ENCODE measurements around the gene ATG14. TPM values are rescaled to one million over a fixed set of nuclear protein-coding genes. Genes with fewer than 3 reads are reported as not detected.

Gene ATG14
- total and polyA plus RNA-seq, 8 donors, result 3.0 to 8.1 (median 4.7) TPM

DNA sequence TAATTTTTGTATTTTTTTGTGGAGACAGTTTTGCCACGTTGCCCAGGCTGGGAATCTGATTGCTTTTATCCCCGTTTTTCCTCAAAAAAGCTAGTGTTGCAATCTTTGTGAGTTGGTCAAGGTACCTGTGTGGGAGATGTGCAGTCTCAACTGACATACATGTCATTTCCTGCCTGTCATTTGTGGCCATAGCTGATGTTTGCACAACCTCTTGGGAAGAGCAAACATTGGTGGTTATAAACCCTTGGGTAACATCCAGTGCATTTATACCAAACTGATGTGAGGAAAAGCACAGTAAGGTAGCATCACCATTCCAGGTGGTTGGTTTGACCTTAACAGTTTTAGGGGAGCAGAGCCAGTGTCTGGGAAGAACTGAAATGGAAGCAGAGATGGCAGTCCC lies 54.7 kb downstream of the ATG14 start:
- DNase-seq (no peak), ATAC-seq (peak in 2 of 4 donors; percentile 41 to 49), FAIRE-seq (no peak)
- TF ChIP-seq, protein P1, sequence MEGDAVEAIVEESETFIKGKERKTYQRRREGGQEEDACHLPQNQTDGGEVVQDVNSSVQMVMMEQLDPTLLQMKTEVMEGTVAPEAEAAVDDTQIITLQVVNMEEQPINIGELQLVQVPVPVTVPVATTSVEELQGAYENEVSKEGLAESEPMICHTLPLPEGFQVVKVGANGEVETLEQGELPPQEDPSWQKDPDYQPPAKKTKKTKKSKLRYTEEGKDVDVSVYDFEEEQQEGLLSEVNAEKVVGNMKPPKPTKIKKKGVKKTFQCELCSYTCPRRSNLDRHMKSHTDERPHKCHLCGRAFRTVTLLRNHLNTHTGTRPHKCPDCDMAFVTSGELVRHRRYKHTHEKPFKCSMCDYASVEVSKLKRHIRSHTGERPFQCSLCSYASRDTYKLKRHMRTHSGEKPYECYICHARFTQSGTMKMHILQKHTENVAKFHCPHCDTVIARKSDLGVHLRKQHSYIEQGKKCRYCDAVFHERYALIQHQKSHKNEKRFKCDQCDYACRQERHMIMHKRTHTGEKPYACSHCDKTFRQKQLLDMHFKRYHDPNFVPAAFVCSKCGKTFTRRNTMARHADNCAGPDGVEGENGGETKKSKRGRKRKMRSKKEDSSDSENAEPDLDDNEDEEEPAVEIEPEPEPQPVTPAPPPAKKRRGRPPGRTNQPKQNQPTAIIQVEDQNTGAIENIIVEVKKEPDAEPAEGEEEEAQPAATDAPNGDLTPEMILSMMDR (IDR thresholded peaks at IDR 0.05), result no peak
- intact Hi-C loops (cut with DNase I), result loop anchor here in 1 of 3 donors (10.0 kb wide), 1 partner anchor 112 kb away; no protein-coding TSS in a partner anchor
- Histone ChIP-seq H3K36me3 (no peaks in the 10 kb centered on the region), H3K27ac (no peak overlapping the region), H3K4me1 (no peaks in the 10 kb centered on the region), H3K4me3 (no peak overlapping the region), H3K27me3 (no peaks in the 10 kb centered on the region), H3K9me3 (no peaks in the 10 kb centered on the region)
- 56 to 68% methylated on average over 2 of the region's 2 CpGs for WGBS, 2 donors

DNA sequence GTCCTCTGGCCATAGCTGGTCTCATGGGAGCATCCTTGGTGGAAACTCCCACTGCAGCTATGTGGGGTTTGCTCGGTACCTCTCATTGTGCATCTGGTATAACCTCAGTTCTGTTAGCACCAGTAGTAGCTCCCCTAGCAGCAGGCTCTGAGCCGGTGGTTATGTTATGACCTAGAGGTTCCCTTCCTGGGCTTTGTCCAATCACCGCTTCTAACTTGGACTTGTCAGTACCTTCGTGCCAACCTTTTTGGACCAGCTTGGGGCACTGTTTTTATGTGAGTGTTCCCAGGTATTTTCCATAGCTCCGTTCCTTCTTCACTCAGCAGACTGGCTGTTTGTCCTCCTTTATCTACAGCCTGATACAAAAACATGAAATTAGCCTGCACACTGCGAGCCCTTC lies 55.7 kb downstream of the ATG14 start:
- Histone ChIP-seq H3K9me3 (no peaks in the 10 kb centered on the region), H3K4me3 (no peak overlapping the region), H3K4me1 (no peaks in the 10 kb centered on the region), H3K27me3 (no peaks in the 10 kb centered on the region), H3K36me3 (no peaks in the 10 kb centered on the region), H3K27ac (no peak overlapping the region)
- ATAC-seq (no peak), FAIRE-seq (no peak), DNase-seq (no peak)
- intact Hi-C loops (cut with DNase I), result loop anchor here in 1 of 3 donors (10.0 kb wide), 1 partner anchor 111 kb away; no protein-coding TSS in a partner anchor
- 84 to 86% methylated on average over 6 of the region's 6 CpGs for WGBS, 2 donors
- TF ChIP-seq, protein P1 (IDR thresholded peaks at IDR 0.05), result no peak

DNA sequence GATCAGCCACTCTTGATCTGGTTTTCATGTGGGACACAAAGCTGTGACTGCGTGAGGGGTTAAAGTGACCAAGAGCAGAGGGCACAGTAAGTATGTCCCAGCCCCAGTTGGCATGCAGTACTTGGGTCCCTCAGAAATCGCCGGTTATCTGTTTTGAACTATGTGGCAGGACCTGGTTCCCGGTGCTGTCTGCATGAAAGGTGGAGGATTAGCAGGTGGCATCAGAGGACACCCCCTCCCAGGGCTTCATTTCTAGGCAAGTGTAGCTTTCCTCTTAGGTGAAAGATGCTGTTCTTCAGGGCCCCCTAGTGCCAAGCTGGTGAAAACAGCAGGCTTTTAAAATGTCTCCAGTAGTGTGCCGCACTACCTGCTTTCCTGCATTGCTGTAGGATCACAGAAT lies 57.1 kb downstream of the ATG14 start:
- DNase-seq (peak in 3 of 6 donors; percentile 39 to 49 (median 48)), FAIRE-seq (no peak), ATAC-seq (peak; percentile 80 to 96 (median 92))
- TF ChIP-seq, protein P1 (IDR thresholded peaks at IDR 0.05), result peak in 3 of 4 donors; percentile 7 to 45 (median 36)
- Histone ChIP-seq H3K27ac (no peak overlapping the region), H3K27me3 (no peaks in the 10 kb centered on the region), H3K9me3 (no peaks in the 10 kb centered on the region), H3K4me1 (peaks cover 0 to 3% (median 0%) of the 10 kb centered on the region in 3 donors), H3K4me3 (no peak overlapping the region), H3K36me3 (no peaks in the 10 kb centered on the region)
- intact Hi-C loops (cut with DNase I), result loop anchor here in 2 of 3 donors (5.0 to 10.0 kb wide), 2 partner anchors 82 to 110 kb away; partner anchors contain the start of gene FBXO34 (in 1 of the 2)
- 28 to 32% methylated on average over 5 of the region's 5 CpGs for WGBS, 2 donors

DNA sequence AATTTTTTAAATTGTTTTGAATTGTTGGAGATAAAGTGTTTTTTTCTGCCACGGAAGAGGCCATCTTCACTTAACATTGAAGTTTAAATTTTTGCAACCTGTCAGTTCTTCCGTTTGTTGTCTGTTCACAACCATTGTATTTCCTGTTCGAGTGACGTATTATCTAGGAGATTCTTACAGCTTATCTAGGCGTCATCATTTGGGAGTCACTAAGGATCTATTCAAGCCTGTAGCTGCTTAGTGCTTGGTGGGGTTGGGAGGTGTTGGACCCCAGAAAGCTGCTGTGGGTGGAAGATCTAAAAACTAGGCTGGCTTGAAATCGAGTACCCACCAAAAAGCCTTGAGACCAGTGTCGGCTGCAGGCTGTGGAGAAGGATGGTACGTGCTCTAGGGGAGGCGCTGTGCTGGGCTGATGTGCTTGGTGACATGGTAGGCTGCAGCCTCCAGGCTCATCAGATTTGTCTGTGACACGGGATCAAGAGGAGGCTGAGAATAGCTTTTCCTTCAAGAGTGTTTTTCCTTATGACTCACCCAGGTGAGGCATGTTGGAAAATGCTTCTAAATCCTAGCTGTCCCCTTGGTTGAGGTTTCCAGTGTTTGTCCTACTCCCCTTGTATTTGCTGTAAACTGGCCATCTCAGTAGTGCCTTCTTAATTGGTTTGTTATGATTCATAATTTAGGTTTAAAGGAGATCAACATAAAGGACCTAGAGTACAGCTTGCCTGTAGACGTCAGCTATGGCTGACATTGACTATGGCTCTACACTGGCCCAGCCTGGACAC lies 57.8 kb downstream of the ATG14 start:
- H3K27ac ChIP-seq, result no peak overlapping the region
- 84% methylated on average over 11 of the region's 11 CpGs for WGBS, 2 donors
- ATAC-seq (peak in 2 of 4 donors; percentile 7), FAIRE-seq (no peak), DNase-seq (no peak)
- no peaks in the 10 kb centered on the region for H3K9me3 ChIP-seq
- TF ChIP-seq, protein P1 (IDR thresholded peaks at IDR 0.05), result no peak
- intact Hi-C loops (cut with DNase I), result loop anchor here in 2 of 3 donors (5.0 to 10.0 kb wide), 2 partner anchors 82 to 109 kb away; partner anchors contain the start of gene FBXO34 (in 1 of the 2)
- H3K36me3 ChIP-seq, result no peaks in the 10 kb centered on the region
- H3K27me3 ChIP-seq, result no peaks in the 10 kb centered on the region
- H3K4me1 ChIP-seq, result peaks cover 0 to 6% (median 0%) of the 10 kb centered on the region in 3 donors
- H3K4me3 ChIP-seq, result no peak overlapping the region

Measured in pancreas (tissue), 10 donors.